ENCODE results near the gene PTMA. TPM values are rescaled to one million over a fixed set of nuclear protein-coding genes. Genes with fewer than 3 reads are reported as not detected.

The PTMA gene
- total RNA-seq, 1 experiment from 2014 or later = 1,625 TPM

- TF ChIP-seq EZH2phosphoT487 (IDR thresholded peaks at IDR 0.05; ENCODE audit: borderline replicate concordance, low read length) = no peak
- no peak for TF ChIP-seq EZH2 (IDR thresholded peaks at IDR 0.05; ENCODE audit: low read length, unreplicated experiment)
- TF ChIP-seq, protein P1, sequence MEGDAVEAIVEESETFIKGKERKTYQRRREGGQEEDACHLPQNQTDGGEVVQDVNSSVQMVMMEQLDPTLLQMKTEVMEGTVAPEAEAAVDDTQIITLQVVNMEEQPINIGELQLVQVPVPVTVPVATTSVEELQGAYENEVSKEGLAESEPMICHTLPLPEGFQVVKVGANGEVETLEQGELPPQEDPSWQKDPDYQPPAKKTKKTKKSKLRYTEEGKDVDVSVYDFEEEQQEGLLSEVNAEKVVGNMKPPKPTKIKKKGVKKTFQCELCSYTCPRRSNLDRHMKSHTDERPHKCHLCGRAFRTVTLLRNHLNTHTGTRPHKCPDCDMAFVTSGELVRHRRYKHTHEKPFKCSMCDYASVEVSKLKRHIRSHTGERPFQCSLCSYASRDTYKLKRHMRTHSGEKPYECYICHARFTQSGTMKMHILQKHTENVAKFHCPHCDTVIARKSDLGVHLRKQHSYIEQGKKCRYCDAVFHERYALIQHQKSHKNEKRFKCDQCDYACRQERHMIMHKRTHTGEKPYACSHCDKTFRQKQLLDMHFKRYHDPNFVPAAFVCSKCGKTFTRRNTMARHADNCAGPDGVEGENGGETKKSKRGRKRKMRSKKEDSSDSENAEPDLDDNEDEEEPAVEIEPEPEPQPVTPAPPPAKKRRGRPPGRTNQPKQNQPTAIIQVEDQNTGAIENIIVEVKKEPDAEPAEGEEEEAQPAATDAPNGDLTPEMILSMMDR (conservative IDR thresholded peaks at IDR 0.05; ENCODE audit: low read depth, low read length) = no peak
- Histone ChIP-seq H3K4me3 (ENCODE audit: low read length) (peak overlapping the region; percentile 42; the same call in 1 of the 2 replicates), H3F3A (ENCODE audit: low read length, unreplicated experiment) (no peaks in the 10 kb centered on the region), H3K9me3 (ENCODE audit: low read length) (no peaks in the 10 kb centered on the region), H4K20me1 (ENCODE audit: low read length) (no peaks in the 10 kb centered on the region), H3K9ac (ENCODE audit: low read length) (peak overlapping the region; percentile 67), H3K36me3 (ENCODE audit: low read depth, low read length) (no peaks in the 10 kb centered on the region), H2AFZ (ENCODE audit: low read length) (peak overlapping the region; percentile 95), H3K4me1 (ENCODE audit: insufficient read depth, low read length) (peaks cover 17% of the 10 kb centered on the region), H3K27me3 (ENCODE audit: low read length) (no peaks in the 10 kb centered on the region), H3K9me2 (replicated peaks; ENCODE audit: low read length) (no peaks in the 10 kb centered on the region), H3K79me2 (ENCODE audit: low read length) (no peaks in the 10 kb centered on the region), H3K27ac (ENCODE audit: low read length) (no peak overlapping the region), H3K4me2 (ENCODE audit: low read length) (peak overlapping the region; percentile 74)
- ATAC-seq (no peak), DNase-seq (no peak)
- intact Hi-C loops (cut with micrococcal nuclease) = loop anchor here (1.0 kb wide), 1 partner anchor 46 kb away; no protein-coding TSS in a partner anchor
- BruUV-seq (replicated peaks) = TSS peak; percentile 28
- ChIA-PET POLR2A (ENCODE audit: unreplicated experiment) (no interaction called here), CTCF (no interaction called here)
Observed at GRCh38 chr2:231661422-231662027, 46.8 kb upstream of the PTMA start.

DNA sequence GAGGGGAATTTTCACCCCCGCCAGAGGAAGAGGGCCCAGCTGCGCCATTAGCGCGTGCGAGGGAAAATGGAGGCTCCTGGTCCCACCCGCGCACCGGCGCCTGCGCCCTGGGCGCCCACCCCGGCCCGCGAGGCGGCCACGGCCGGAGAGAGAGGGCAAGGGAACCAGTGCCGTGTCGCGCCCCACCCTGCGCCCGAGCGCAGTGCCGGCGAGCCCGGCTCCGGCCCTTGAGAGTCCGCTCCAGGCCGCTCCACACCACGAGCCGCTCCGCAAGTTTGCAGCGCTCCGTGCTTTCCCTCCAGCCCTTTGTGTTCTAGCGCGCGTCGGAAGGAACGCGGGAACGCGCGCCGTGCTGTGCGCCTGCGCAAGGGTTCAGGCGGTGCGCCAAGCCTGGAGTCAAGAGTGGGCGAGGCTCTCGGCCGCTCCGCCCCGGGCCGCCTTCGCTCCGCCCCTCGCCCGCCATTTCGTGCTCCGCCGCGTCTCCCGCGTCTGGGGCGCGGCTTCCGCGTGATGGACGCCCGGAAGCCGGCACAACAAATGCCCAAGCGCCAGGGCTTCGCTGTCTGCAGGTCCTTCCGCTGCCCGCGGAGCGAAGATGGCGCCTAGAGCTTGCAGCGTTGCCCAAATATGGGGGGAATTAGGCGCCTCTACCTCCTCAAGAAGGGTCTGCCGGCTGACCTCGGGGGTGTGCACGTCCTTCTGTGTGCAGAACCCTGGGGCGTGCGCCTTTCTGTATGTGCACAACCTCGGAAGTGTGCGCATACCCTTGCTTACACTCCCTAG, 46.1 kb upstream of the PTMA start:
- CTCF ChIA-PET = no interaction called here
- H3K9ac ChIP-seq (ENCODE audit: low read length) = peak overlapping the region; percentile 67

More for the DNA sequence above, 46.1 kb upstream of the PTMA start:
- Histone ChIP-seq H3K27me3 (ENCODE audit: low read length) (no peaks in the 10 kb centered on the region), H3K27ac (ENCODE audit: low read length) (peak overlapping the region; percentile 46), H3K4me2 (ENCODE audit: low read length) (peak overlapping the region; percentile 76), H3K9me3 (ENCODE audit: low read length) (no peaks in the 10 kb centered on the region), H3K4me1 (ENCODE audit: insufficient read depth, low read length) (peaks cover 24% of the 10 kb centered on the region), H3K9me2 (replicated peaks; ENCODE audit: low read length) (no peaks in the 10 kb centered on the region), H4K20me1 (ENCODE audit: low read length) (no peaks in the 10 kb centered on the region), H3K79me2 (ENCODE audit: low read length) (no peaks in the 10 kb centered on the region), H2AFZ (ENCODE audit: low read length) (peak overlapping the region; percentile 95), H3F3A (ENCODE audit: low read length, unreplicated experiment) (no peaks in the 10 kb centered on the region), H3K36me3 (ENCODE audit: low read depth, low read length) (no peaks in the 10 kb centered on the region), H3K4me3 (ENCODE audit: low read length) (peak overlapping the region; percentile 52)
- ATAC-seq (peak; percentile 59), DNase-seq (peak; percentile 97)
- TF ChIP-seq EZH2phosphoT487 (IDR thresholded peaks at IDR 0.05; ENCODE audit: borderline replicate concordance, low read length) (no peak), EZH2 (IDR thresholded peaks at IDR 0.05; ENCODE audit: low read length, unreplicated experiment) (no peak)
- TF ChIP-seq, protein P1 (conservative IDR thresholded peaks at IDR 0.05; ENCODE audit: low read depth, low read length) = no peak
- POLR2A ChIA-PET (ENCODE audit: unreplicated experiment) = interaction anchor here (0.6 kb wide), 1 partner anchor 50 kb away, joined by 3 read pairs; no protein-coding TSS in a partner anchor
- intact Hi-C loops (cut with micrococcal nuclease) = loop anchor here (1.0 kb wide), 1 partner anchor 45 kb away; no protein-coding TSS in a partner anchor
- BruUV-seq (replicated peaks) = no TSS peak
